ENCODE results near the gene SUPT3H.

SUPT3H gene

DNA sequence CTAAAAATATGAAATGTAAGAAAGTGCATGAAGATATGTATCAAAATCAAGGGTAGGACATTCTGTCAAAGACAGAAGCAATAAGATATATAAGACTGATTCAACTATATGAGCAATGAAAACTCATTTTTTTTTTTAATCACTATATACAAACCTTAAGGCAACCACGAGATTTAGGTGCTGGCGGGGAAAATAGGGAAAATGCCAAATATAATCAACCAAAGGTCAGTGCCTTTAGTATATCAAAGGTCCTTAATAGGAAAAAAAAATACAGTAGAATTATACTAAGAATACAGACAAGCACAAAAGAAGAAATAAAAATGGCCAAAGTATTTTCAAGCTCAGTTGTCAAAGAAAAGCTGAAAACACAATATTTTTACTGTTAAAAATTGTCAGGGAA is 24.1 kb downstream of the SUPT3H start:
- Histone ChIP-seq H4K12ac (ENCODE audit: low read depth, low read length) (no peak overlapping the region), H2BK5ac (ENCODE audit: low read depth, low read length, poor library complexity) (no peak overlapping the region), H3K23ac (ENCODE audit: low read length) (no peak overlapping the region), H2AFZ (ENCODE audit: insufficient read depth, low read length, poor library complexity) (no peak overlapping the region), H3K18ac (ENCODE audit: low read length) (no peak overlapping the region), H3K27ac (ENCODE audit: low read depth, low read length) (no peak overlapping the region), H4K91ac (ENCODE audit: low read depth, low read length) (no peak overlapping the region), H3K79me2 (ENCODE audit: control insufficient read depth, insufficient read depth, low read length, poor library complexity) (no peaks in the 10 kb centered on the region), H4K8ac (ENCODE audit: low read depth, low read length) (no peak overlapping the region), H3K79me1 (ENCODE audit: low read length) (no peaks in the 10 kb centered on the region), H3K27me3 (ENCODE audit: insufficient read depth, low read length) (no peaks in the 10 kb centered on the region), H3K14ac (ENCODE audit: low read length) (no peak overlapping the region), H3K9me3 (ENCODE audit: insufficient read depth, low read depth, low read length) (no peaks in the 10 kb centered on the region), H2BK12ac (ENCODE audit: low read length) (no peak overlapping the region), H3K4me1 (ENCODE audit: control insufficient read depth in 1 of 2, insufficient read depth in 2 of 2, low read length in 2 of 2) (no peaks in the 10 kb centered on the region), H3K4me3 (ENCODE audit: low read depth, low read length) (no peak overlapping the region), H3K4me2 (ENCODE audit: low read length) (no peak overlapping the region), H3K36me3 (ENCODE audit: control insufficient read depth in 1 of 2, insufficient read depth in 2 of 2, low read length in 2 of 2) (no peaks in the 10 kb centered on the region), H2BK120ac (ENCODE audit: insufficient read depth, low read length, poor library complexity) (no peak overlapping the region), H3K4ac (ENCODE audit: low read depth, low read length) (no peak overlapping the region), H3K9ac (ENCODE audit: low read length) (no peak overlapping the region), H2AK5ac (ENCODE audit: low read length) (no peak overlapping the region)
- WGBS (ENCODE audit: extremely low coverage, insufficient coverage, insufficient read length), result no CpG with 5 or more reads among the region's 2 CpGs
- DNase-seq, result no peak

DNA sequence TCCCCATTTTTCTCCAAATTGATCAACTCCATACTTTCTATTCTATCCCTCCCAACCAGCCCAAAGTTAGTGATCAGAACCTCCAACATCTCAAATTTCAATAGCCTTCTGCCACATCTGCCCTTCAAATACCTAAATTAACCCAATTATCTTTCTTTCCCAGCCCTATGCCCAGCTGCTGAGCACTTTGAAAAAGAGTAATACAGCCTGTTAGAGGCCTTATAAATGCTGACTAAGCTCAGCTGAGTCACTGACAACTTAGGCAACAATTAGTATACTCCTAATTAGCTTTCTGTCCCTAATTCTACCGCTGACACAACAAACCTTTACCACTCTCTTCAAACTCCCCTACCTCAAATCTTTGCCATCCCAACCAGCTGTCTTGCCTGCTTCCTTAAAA is 26.1 kb downstream of the SUPT3H start:
- no peak overlapping the region for H2AK5ac ChIP-seq (ENCODE audit: low read length)
- H2BK12ac ChIP-seq (ENCODE audit: low read length), result no peak overlapping the region
- H3K18ac ChIP-seq (ENCODE audit: low read length), result no peak overlapping the region
- no peak overlapping the region for H4K91ac ChIP-seq (ENCODE audit: low read depth, low read length)
- no peaks in the 10 kb centered on the region for H3K9me3 ChIP-seq (ENCODE audit: insufficient read depth, low read depth, low read length)
- H4K12ac ChIP-seq (ENCODE audit: low read depth, low read length), result no peak overlapping the region
- no peak overlapping the region for H3K23ac ChIP-seq (ENCODE audit: low read length)
- no peak for DNase-seq
- H2AFZ ChIP-seq (ENCODE audit: insufficient read depth, low read length, poor library complexity), result no peak overlapping the region
- no peak overlapping the region for H3K27ac ChIP-seq (ENCODE audit: low read depth, low read length)
- H2BK5ac ChIP-seq (ENCODE audit: low read depth, low read length, poor library complexity), result no peak overlapping the region
- no peak overlapping the region for H3K4me3 ChIP-seq (ENCODE audit: low read depth, low read length)
- WGBS (ENCODE audit: extremely low coverage, insufficient coverage, insufficient read length), result 100% methylated on average over 1 of the region's 1 CpG
- H3K79me2 ChIP-seq (ENCODE audit: control insufficient read depth, insufficient read depth, low read length, poor library complexity), result no peaks in the 10 kb centered on the region
- H3K14ac ChIP-seq (ENCODE audit: low read length), result no peak overlapping the region
- no peak overlapping the region for H3K4ac ChIP-seq (ENCODE audit: low read depth, low read length)
- no peaks in the 10 kb centered on the region for H3K79me1 ChIP-seq (ENCODE audit: low read length)
- no peaks in the 10 kb centered on the region for H3K4me1 ChIP-seq (ENCODE audit: control insufficient read depth in 1 of 2, insufficient read depth in 2 of 2, low read length in 2 of 2)
- H2BK120ac ChIP-seq (ENCODE audit: insufficient read depth, low read length, poor library complexity), result no peak overlapping the region
- H4K8ac ChIP-seq (ENCODE audit: low read depth, low read length), result no peak overlapping the region
- no peak overlapping the region for H3K4me2 ChIP-seq (ENCODE audit: low read length)
- H3K27me3 ChIP-seq (ENCODE audit: insufficient read depth, low read length), result no peaks in the 10 kb centered on the region
- H3K36me3 ChIP-seq (ENCODE audit: control insufficient read depth in 1 of 2, insufficient read depth in 2 of 2, low read length in 2 of 2), result no peaks in the 10 kb centered on the region
- H3K9ac ChIP-seq (ENCODE audit: low read length), result no peak overlapping the region

DNA sequence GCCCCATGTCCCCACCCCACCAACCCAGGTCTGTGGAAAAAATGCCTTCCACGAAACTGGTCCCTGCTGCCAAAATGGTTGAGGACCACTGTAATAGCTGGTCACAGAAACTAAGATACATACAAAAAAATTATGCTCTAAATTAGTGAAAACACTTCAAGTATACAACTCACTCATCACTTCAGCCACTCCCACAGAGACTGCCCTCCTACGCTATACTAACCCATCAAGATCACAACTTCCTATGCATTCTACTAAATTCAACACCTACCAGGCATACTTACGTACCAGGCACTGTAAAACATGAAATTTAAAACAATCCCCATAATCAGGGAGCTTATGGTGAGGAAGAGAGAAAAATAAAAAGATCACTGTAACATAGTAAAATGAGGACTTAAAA is 26.7 kb downstream of the SUPT3H start:
- no peak overlapping the region for H2BK5ac ChIP-seq (ENCODE audit: low read depth, low read length, poor library complexity)
- DNase-seq, result no peak
- H3K9me3 ChIP-seq (ENCODE audit: insufficient read depth, low read depth, low read length), result no peaks in the 10 kb centered on the region
- H2AFZ ChIP-seq (ENCODE audit: insufficient read depth, low read length, poor library complexity), result no peak overlapping the region
- no peaks in the 10 kb centered on the region for H3K27me3 ChIP-seq (ENCODE audit: insufficient read depth, low read length)
- no peak overlapping the region for H4K91ac ChIP-seq (ENCODE audit: low read depth, low read length)
- no peak overlapping the region for H3K27ac ChIP-seq (ENCODE audit: low read depth, low read length)
- H3K4me3 ChIP-seq (ENCODE audit: low read depth, low read length), result no peak overlapping the region
- WGBS (ENCODE audit: extremely low coverage, insufficient coverage, insufficient read length), result no CpG with 5 or more reads among the region's 3 CpGs
- H3K23ac ChIP-seq (ENCODE audit: low read length), result no peak overlapping the region
- no peaks in the 10 kb centered on the region for H3K79me1 ChIP-seq (ENCODE audit: low read length)
- no peaks in the 10 kb centered on the region for H3K4me1 ChIP-seq (ENCODE audit: control insufficient read depth in 1 of 2, insufficient read depth in 2 of 2, low read length in 2 of 2)
- H3K4me2 ChIP-seq (ENCODE audit: low read length), result no peak overlapping the region
- H2BK120ac ChIP-seq (ENCODE audit: insufficient read depth, low read length, poor library complexity), result no peak overlapping the region
- H2AK5ac ChIP-seq (ENCODE audit: low read length), result no peak overlapping the region
- H2BK12ac ChIP-seq (ENCODE audit: low read length), result no peak overlapping the region
- H4K12ac ChIP-seq (ENCODE audit: low read depth, low read length), result no peak overlapping the region
- H3K4ac ChIP-seq (ENCODE audit: low read depth, low read length), result no peak overlapping the region
- no peak overlapping the region for H3K9ac ChIP-seq (ENCODE audit: low read length)
- no peak overlapping the region for H3K18ac ChIP-seq (ENCODE audit: low read length)
- no peaks in the 10 kb centered on the region for H3K79me2 ChIP-seq (ENCODE audit: control insufficient read depth, insufficient read depth, low read length, poor library complexity)
- H4K8ac ChIP-seq (ENCODE audit: low read depth, low read length), result no peak overlapping the region
- H3K36me3 ChIP-seq (ENCODE audit: control insufficient read depth in 1 of 2, insufficient read depth in 2 of 2, low read length in 2 of 2), result no peaks in the 10 kb centered on the region
- H3K14ac ChIP-seq (ENCODE audit: low read length), result no peak overlapping the region

DNA sequence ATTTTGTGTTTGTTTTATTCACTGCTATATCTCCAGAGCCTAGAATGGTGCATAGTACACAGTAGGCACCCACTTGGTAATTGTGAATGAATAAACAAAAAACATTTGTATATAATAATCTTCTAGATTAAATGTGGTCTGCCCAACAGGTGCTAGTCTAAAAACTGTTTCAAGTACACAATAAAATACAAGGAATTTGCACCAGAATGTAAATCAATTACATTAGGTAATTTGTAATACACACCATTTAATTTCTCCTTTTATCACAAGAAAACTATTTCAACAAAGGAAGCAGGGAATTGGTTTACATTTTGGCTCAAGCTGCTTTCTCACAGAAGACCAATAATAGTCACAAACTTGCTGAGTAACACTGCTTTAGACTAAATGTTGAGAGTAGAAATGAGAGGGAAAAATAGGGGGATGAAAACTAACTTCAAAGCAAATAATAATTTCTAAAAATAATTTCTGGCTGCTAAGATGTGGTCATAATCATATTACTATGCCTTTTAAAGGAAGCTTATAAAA is 27.5 kb downstream of the SUPT3H start:
- Histone ChIP-seq H4K12ac (ENCODE audit: low read depth, low read length) (no peak overlapping the region), H3K9ac (ENCODE audit: low read length) (no peak overlapping the region), H2AFZ (ENCODE audit: insufficient read depth, low read length, poor library complexity) (no peak overlapping the region), H3K4me3 (ENCODE audit: low read depth, low read length) (no peak overlapping the region), H3K4me2 (ENCODE audit: low read length) (no peak overlapping the region), H4K91ac (ENCODE audit: low read depth, low read length) (no peak overlapping the region), H3K23ac (ENCODE audit: low read length) (no peak overlapping the region), H3K27me3 (ENCODE audit: insufficient read depth, low read length) (no peaks in the 10 kb centered on the region), H3K79me1 (ENCODE audit: low read length) (no peaks in the 10 kb centered on the region), H3K4me1 (ENCODE audit: control insufficient read depth in 1 of 2, insufficient read depth in 2 of 2, low read length in 2 of 2) (no peaks in the 10 kb centered on the region), H3K36me3 (ENCODE audit: control insufficient read depth in 1 of 2, insufficient read depth in 2 of 2, low read length in 2 of 2) (no peaks in the 10 kb centered on the region), H3K27ac (ENCODE audit: low read depth, low read length) (no peak overlapping the region), H3K18ac (ENCODE audit: low read length) (no peak overlapping the region), H3K4ac (ENCODE audit: low read depth, low read length) (no peak overlapping the region), H2BK5ac (ENCODE audit: low read depth, low read length, poor library complexity) (no peak overlapping the region), H2BK12ac (ENCODE audit: low read length) (no peak overlapping the region), H2BK120ac (ENCODE audit: insufficient read depth, low read length, poor library complexity) (no peak overlapping the region), H3K9me3 (ENCODE audit: insufficient read depth, low read depth, low read length) (no peaks in the 10 kb centered on the region), H4K8ac (ENCODE audit: low read depth, low read length) (no peak overlapping the region), H3K14ac (ENCODE audit: low read length) (no peak overlapping the region), H2AK5ac (ENCODE audit: low read length) (no peak overlapping the region), H3K79me2 (ENCODE audit: control insufficient read depth, insufficient read depth, low read length, poor library complexity) (no peaks in the 10 kb centered on the region)
- no peak for DNase-seq

Data from trophoblast cell (in vitro differentiated cells and primary cell).